GM12878 (cell line): ENCODE data around the gene TBC1D22B. TPM values are rescaled to one million over a fixed set of nuclear protein-coding genes. Genes with fewer than 3 reads are reported as not detected.

Source experiments
- ATAC-seq: fragments of 200-7000 bp; cut with Tn5 transposase; 3 replicates; pipeline ENCODE4 v1.9.1; 2020; ENCODE audit warnings: mild to moderate bottlenecking, moderate library complexity
- BruUV-seq: library from RNA; stranded (reverse); fragments of 400-500 nt; replicated peaks from 2 replicates; lab custom pipeline; 2021; lab: Mats Ljungman, UMichigan
- CTCF ChIA-PET: fragments of 300-600 bp; sonication (Branson Sonifier 250); formaldehyde crosslinking; extraction: SDS; loops from one replicate; lab custom pipeline; 2021; ENCODE audit warnings: inconsistent platforms; lab: Yijun Ruan, JAX
- POLR2A ChIA-PET: fragments of 350-600 bp; formaldehyde crosslinking; extraction: SDS; loops from one replicate; lab custom pipeline; 2021; ENCODE audit warnings: inconsistent platforms; lab: Charles Lee
- RAD21 ChIA-PET: fragments of 300-600 bp; sonication (Branson Sonifier 250); formaldehyde crosslinking; loops from one replicate; lab custom pipeline; 2023; ENCODE audit warnings: antibody characterized with exemption; ENCODE audit not compliant: unreplicated experiment; lab: Charles Lee
- SMC1A ChIA-PET: fragments of 300-600 bp; sonication (Branson Sonifier 250); formaldehyde crosslinking; loops from one replicate; lab custom pipeline; 2023; ENCODE audit not compliant: unreplicated experiment, uncharacterized antibody; lab: Charles Lee
- DNase-seq: peaks from one replicate; pipeline ENCODE4 v3.0.0-alpha.2; 2011; ENCODE audit warnings: low read depth, low spot score
- FAIRE-seq: peaks from 3 replicates; lab custom pipeline; 2011; peaks lifted over from hg19 to GRCh38; lab: Jason Lieb, UNC
- H2AFZ ChIP-seq: 2 replicates; pipeline ENCODE4 v1.6.0; 2011; ENCODE audit warnings: low read depth, low read length, control low read depth; ENCODE audit not compliant: control insufficient read depth
- H3K27ac ChIP-seq: 2 replicates; pipeline ENCODE4 v1.5.1; 2011; ENCODE audit warnings: control low read depth; ENCODE audit not compliant: control insufficient read depth, insufficient read depth
- H3K27me3 ChIP-seq, 2 experiments: replicated peaks in 1 of 2; 2 replicates each; pipeline versions ENCODE4 v1.6.0 to v1.6.1; 2011; ENCODE audit warnings: low read length in 1 of 2; ENCODE audit not compliant: control insufficient read depth in 2 of 2, insufficient read depth in 2 of 2
- H3K36me3 ChIP-seq, 2 experiments: 2 replicates each; pipeline ENCODE4 v1.5.1; 2011; ENCODE audit warnings: low read length in 1 of 2; ENCODE audit not compliant: control insufficient read depth in 2 of 2, insufficient read depth in 2 of 2
- H3K4me1 ChIP-seq: 2 replicates; pipeline ENCODE4 v1.6.1; 2011; ENCODE audit warnings: mild to moderate bottlenecking, low read length, moderate library complexity, mixed read lengths; ENCODE audit not compliant: control insufficient read depth, insufficient read depth
- H3K4me2 ChIP-seq: 2 replicates; pipeline ENCODE4 v1.6.0; 2011; ENCODE audit warnings: control low read depth; ENCODE audit not compliant: control insufficient read depth, insufficient read depth
- H3K4me3 ChIP-seq: fragments of 200-600 bp; sonication (generic); 2 replicates; pipeline ENCODE4 v1.5.1; 2016
- H3K79me2 ChIP-seq: 2 replicates; pipeline ENCODE4 v1.6.0; 2011; ENCODE audit warnings: low read length; ENCODE audit not compliant: control insufficient read depth, insufficient read depth
- H3K9ac ChIP-seq: 2 replicates; pipeline ENCODE4 v1.8.0; 2011; ENCODE audit warnings: low read length, control low read depth, mixed read lengths; ENCODE audit not compliant: control insufficient read depth, insufficient read depth
- H3K9me3 ChIP-seq: replicated peaks from 3 replicates; pipeline ENCODE4 v1.5.1; 2011; ENCODE audit warnings: mild to moderate bottlenecking, low read length; ENCODE audit not compliant: control insufficient read depth, insufficient read depth
- H4K20me1 ChIP-seq: 2 replicates; pipeline ENCODE4 v1.6.0; 2011; ENCODE audit not compliant: control insufficient read depth, insufficient read depth
- BCL11A ChIP-seq: IDR thresholded peaks from 2 replicates; pipeline ENCODE4 v1.6.1; 2011; ENCODE audit warnings: low read depth, low read length
- CHD1 ChIP-seq: IDR thresholded peaks from 2 replicates; pipeline ENCODE4 v1.6.1; 2012; ENCODE audit warnings: low read depth, low read length, improper control_type of control experiment
- CHD2 ChIP-seq: IDR thresholded peaks from 2 replicates; pipeline ENCODE4 v1.6.1; 2011; ENCODE audit warnings: low read depth, low read length, improper control_type of control experiment, borderline replicate concordance
- ESRRA ChIP-seq: IDR thresholded peaks from 2 replicates; pipeline ENCODE4 v1.6.1; 2012; ENCODE audit warnings: mild to moderate bottlenecking, low read length, improper control_type of control experiment
- HDGF ChIP-seq: fragments of 450-650 bp; IDR thresholded peaks from 2 replicates; pipeline ENCODE4 v1.6.1; 2016; ENCODE audit warnings: antibody characterized with exemption
- LARP7 ChIP-seq: fragments of 450-650 bp; IDR thresholded peaks from 2 replicates; pipeline ENCODE4 v1.6.1; 2017; ENCODE audit warnings: mild to moderate bottlenecking
- MTA3 ChIP-seq: IDR thresholded peaks from 2 replicates; pipeline ENCODE4 v1.6.1; 2012; ENCODE audit warnings: low read length, inconsistent platforms, borderline replicate concordance
- MXI1 ChIP-seq: fragments of 150-350 bp; IDR thresholded peaks from 2 replicates; pipeline ENCODE4 v1.6.1; 2011; ENCODE audit warnings: low read depth, mild to moderate bottlenecking, inconsistent platforms, low read length, improper control_type of control experiment
- NFYB ChIP-seq: IDR thresholded peaks from 2 replicates; pipeline ENCODE4 v1.6.1; 2011; ENCODE audit warnings: low read depth, mild to moderate bottlenecking, low read length, improper control_type of control experiment, moderate library complexity; ENCODE audit not compliant: insufficient read depth
- RB1 ChIP-seq: fragments of 450-650 bp; formaldehyde crosslinking; IDR thresholded peaks from 2 replicates; pipeline ENCODE4 v1.6.1; 2017; ENCODE audit warnings: mild to moderate bottlenecking, borderline replicate concordance
- SPI1 ChIP-seq: IDR thresholded peaks from 2 replicates; pipeline ENCODE4 v1.6.1; 2011; ENCODE audit warnings: low read depth, mild to moderate bottlenecking, low read length, moderate library complexity, borderline replicate concordance; ENCODE audit not compliant: insufficient read depth
- TCF12 ChIP-seq: IDR thresholded peaks from 2 replicates; pipeline ENCODE4 v1.6.1; 2011; ENCODE audit warnings: low read depth, mild to moderate bottlenecking, low read length
- YBX1 ChIP-seq: fragments of 450-650 bp; IDR thresholded peaks from 2 replicates; pipeline ENCODE4 v1.6.1; 2016; ENCODE audit warnings: antibody characterized with exemption
- ZNF274 ChIP-seq: IDR thresholded peaks from one replicate; pipeline ENCODE4 v1.8.0; 2011; ENCODE audit not compliant: insufficient read length, insufficient read depth
- ZSCAN29 ChIP-seq: fragments of 450-650 bp; IDR thresholded peaks from 2 replicates; pipeline ENCODE4 v1.6.1; 2017; ENCODE audit warnings: mild to moderate bottlenecking, moderate library complexity
- WGBS: methylation state at CpG from one replicate; pipeline ENCODE4 v1.1.6; 2016; ENCODE audit warnings: low lambda C conversion rate; ENCODE audit not compliant: insufficient replicate concordance, insufficient coverage; ENCODE audit errors: missing lambda C conversion rate; 5-methylcytosine and 5-hydroxymethylcytosine counted together
- in situ Hi-C: fragments of 300-500 bp; cut with MboI; formaldehyde crosslinking; loops from 9 replicates; pipeline ENCODE4 v1.14.3; 2018; ENCODE audit warnings: mixed read lengths
- intact Hi-C: fragments of 100-400 bp; cut with micrococcal nuclease; formaldehyde crosslinking; loops from one replicate; pipeline ENCODE4 v1.14.2; 2022; ENCODE audit not compliant: unreplicated experiment
- polyA plus RNA-seq, 11 experiments: library from polyadenylated mRNA; depleted of rRNA in 4 of 11; unstranded in 6 of 11; stranded (reverse) in 5 of 11; fragments of >200 nt; fragmentation: Nextera tagmentation in 4 of 11; fragmentation: Illumina TruSeq in 1 of 11; extraction: Ambion mirVana in 4 of 11; extraction: Trizol in 1 of 11; gene quantifications; 1 replicate in 1 of 11; 2 replicates in 10 of 11; pipeline versions ENCODE4 v1.2.1 to v1.2.3, GENCODE V29; 2011 to 2016; ENCODE audit warnings: inconsistent platforms in 2 of 11, missing spikeins in 2 of 11, low read depth in 1 of 11
- total RNA-seq, 4 experiments: library from RNA; depleted of rRNA in 3 of 4; stranded (reverse); fragments of >200 nt in 3 of 4; fragmentation: Illumina TruSeq in 1 of 4; extraction: Trizol in 1 of 4; gene quantifications; 2 replicates each; pipeline versions ENCODE4 v1.2.1 to v1.2.3, GENCODE V29; 2013 to 2021
- TF ChIP-seq, protein P1 (sequence below): fragments of 150-350 bp; IDR thresholded peaks from 2 replicates; pipeline ENCODE4 v1.6.1; 2014; ENCODE audit warnings: mild to moderate bottlenecking, low read depth, low read length
- TF ChIP-seq, protein P2 (sequence below): IDR thresholded peaks from 2 replicates; pipeline ENCODE4 v1.6.1; 2012; ENCODE audit warnings: low read depth, low read length, improper control_type of control experiment
- TF ChIP-seq, protein P3 (sequence below): fragments of 450-650 bp; formaldehyde crosslinking; IDR thresholded peaks from 2 replicates; pipeline ENCODE4 v1.5.0; 2022; ENCODE audit warnings: mild to moderate bottlenecking, missing genetic modification characterization

TBC1D22B gene
- total and polyA plus RNA-seq, 10 of the 15 experiments (the other 5 are each of a cell fraction or from before 2014, with no cell fraction given), result 3.4 to 18.7 (median 14.1) TPM

DNA sequence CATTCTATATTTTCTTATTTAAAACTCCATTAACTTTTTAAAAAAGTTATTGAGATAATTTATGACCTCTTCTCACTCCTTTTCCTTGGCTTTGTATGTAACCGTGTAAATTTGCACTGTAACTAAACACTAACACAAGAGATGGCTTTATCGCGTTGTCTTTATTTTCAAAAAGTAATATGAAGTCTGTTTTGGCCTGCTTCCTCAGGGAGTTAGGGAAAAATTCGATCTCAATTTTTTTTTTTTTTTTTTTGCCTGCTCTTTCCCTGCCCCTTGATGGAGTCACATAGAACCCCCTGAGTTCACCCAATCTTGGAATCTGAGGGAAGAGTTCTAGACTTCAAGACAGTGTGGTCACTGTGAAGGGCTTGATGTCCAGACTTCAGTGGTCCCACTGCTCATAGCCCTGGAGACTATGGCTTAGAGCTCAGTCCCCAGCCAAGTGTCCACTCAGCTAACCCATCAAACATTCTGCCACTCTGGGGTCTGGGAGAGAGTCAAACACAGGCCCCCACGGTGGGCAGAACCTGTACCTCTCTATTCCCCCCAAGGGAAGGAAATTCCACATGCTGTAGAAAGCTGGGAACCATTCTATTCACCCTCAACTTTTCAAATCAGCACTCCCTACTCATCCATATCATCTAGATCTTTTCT lies 15.7 kb upstream of the TBC1D22B start:
- ChIA-PET SMC1A (interaction anchor here (1.0 to 1.5 kb wide), 2 partner anchors 64 to 73 kb away, joined by 3 read pairs; no protein-coding TSS in a partner anchor), POLR2A (interaction anchor here (0.6 to 1.1 kb wide), 5 partner anchors 15 to 1178 kb away, joined by 4 to 8 read pairs (median 6); partner anchors contain the start of gene TBC1D22B), CTCF (interaction anchor here (0.7 to 1.8 kb wide), 3 partner anchors 13 to 194 kb away, joined by 4 to 6 read pairs (median 4); no protein-coding TSS in a partner anchor), RAD21 (interaction anchor here (0.7 to 1.7 kb wide), 3 partner anchors 16 to 218 kb away, joined by 3 to 5 read pairs (median 3); partner anchors contain the start of genes TBC1D22B and TMEM217)
- Histone ChIP-seq H3K27ac (no peak overlapping the region), H3K9me3 (no peaks in the 10 kb centered on the region), H3K79me2 (no peaks in the 10 kb centered on the region), H3K27me3 (no peaks in the 10 kb centered on the region), H3K9ac (no peak overlapping the region), H2AFZ (no peak overlapping the region), H3K4me3 (no peak overlapping the region), H4K20me1 (no peaks in the 10 kb centered on the region), H3K36me3 (no peaks in the 10 kb centered on the region), H3K4me1 (peaks cover 9% of the 10 kb centered on the region; the same call in 1 of the 2 replicates), H3K4me2 (no peak overlapping the region)
- no peak for TF ChIP-seq BCL11A
- no peak for TF ChIP-seq CHD2
- no peak for TF ChIP-seq HDGF
- TF ChIP-seq ZNF274, result no peak
- no peak for TF ChIP-seq ESRRA
- no peak for TF ChIP-seq MXI1
- TF ChIP-seq, protein P1, sequence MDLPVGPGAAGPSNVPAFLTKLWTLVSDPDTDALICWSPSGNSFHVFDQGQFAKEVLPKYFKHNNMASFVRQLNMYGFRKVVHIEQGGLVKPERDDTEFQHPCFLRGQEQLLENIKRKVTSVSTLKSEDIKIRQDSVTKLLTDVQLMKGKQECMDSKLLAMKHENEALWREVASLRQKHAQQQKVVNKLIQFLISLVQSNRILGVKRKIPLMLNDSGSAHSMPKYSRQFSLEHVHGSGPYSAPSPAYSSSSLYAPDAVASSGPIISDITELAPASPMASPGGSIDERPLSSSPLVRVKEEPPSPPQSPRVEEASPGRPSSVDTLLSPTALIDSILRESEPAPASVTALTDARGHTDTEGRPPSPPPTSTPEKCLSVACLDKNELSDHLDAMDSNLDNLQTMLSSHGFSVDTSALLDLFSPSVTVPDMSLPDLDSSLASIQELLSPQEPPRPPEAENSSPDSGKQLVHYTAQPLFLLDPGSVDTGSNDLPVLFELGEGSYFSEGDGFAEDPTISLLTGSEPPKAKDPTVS, result no peak
- TF ChIP-seq CHD1, result no peak
- no peak for TF ChIP-seq MTA3
- no peak for TF ChIP-seq ZSCAN29
- TF ChIP-seq, protein P2, sequence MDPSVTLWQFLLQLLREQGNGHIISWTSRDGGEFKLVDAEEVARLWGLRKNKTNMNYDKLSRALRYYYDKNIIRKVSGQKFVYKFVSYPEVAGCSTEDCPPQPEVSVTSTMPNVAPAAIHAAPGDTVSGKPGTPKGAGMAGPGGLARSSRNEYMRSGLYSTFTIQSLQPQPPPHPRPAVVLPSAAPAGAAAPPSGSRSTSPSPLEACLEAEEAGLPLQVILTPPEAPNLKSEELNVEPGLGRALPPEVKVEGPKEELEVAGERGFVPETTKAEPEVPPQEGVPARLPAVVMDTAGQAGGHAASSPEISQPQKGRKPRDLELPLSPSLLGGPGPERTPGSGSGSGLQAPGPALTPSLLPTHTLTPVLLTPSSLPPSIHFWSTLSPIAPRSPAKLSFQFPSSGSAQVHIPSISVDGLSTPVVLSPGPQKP, result no peak
- no peak for TF ChIP-seq RB1
- TF ChIP-seq, protein P3, sequence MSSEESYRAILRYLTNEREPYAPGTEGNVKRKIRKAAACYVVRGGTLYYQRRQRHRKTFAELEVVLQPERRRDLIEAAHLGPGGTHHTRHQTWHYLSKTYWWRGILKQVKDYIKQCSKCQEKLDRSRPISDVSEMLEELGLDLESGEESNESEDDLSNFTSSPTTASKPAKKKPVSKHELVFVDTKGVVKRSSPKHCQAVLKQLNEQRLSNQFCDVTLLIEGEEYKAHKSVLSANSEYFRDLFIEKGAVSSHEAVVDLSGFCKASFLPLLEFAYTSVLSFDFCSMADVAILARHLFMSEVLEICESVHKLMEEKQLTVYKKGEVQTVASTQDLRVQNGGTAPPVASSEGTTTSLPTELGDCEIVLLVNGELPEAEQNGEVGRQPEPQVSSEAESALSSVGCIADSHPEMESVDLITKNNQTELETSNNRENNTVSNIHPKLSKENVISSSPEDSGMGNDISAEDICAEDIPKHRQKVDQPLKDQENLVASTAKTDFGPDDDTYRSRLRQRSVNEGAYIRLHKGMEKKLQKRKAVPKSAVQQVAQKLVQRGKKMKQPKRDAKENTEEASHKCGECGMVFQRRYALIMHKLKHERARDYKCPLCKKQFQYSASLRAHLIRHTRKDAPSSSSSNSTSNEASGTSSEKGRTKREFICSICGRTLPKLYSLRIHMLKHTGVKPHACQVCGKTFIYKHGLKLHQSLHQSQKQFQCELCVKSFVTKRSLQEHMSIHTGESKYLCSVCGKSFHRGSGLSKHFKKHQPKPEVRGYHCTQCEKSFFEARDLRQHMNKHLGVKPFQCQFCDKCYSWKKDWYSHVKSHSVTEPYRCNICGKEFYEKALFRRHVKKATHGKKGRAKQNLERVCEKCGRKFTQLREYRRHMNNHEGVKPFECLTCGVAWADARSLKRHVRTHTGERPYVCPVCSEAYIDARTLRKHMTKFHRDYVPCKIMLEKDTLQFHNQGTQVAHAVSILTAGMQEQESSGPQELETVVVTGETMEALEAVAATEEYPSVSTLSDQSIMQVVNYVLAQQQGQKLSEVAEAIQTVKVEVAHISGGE, result no peak
- no peak for TF ChIP-seq YBX1
- TF ChIP-seq TCF12, result no peak
- TF ChIP-seq SPI1, result no peak
- no peak for TF ChIP-seq LARP7
- no peak for TF ChIP-seq NFYB
- intact Hi-C loops, result no loop called here
- ATAC-seq (no peak), FAIRE-seq (no peak), DNase-seq (no peak)
- in situ Hi-C loops, result no loop called here
- BruUV-seq, result no TSS peak
- 75% methylated on average over 5 of the region's 5 CpGs for WGBS
